H54 (cell line): ENCODE data around the gene GABBR2.

ENCODE experiments used
- DNase-seq: peaks from one replicate; pipeline ENCODE4 v3.0.0; 2011; ENCODE audit warnings: low spot score, mixed read lengths; ENCODE audit not compliant: insufficient read length
- FAIRE-seq: peaks from 3 replicates; lab custom pipeline; 2011; peaks lifted over from hg19 to GRCh38; lab: Jason Lieb, UNC
- POLR2A ChIP-seq: IDR thresholded peaks from 2 replicates; pipeline ENCODE4 v1.6.1; 2011; ENCODE audit warnings: low read depth, mild to moderate bottlenecking, low read length

GABBR2 gene

DNA sequence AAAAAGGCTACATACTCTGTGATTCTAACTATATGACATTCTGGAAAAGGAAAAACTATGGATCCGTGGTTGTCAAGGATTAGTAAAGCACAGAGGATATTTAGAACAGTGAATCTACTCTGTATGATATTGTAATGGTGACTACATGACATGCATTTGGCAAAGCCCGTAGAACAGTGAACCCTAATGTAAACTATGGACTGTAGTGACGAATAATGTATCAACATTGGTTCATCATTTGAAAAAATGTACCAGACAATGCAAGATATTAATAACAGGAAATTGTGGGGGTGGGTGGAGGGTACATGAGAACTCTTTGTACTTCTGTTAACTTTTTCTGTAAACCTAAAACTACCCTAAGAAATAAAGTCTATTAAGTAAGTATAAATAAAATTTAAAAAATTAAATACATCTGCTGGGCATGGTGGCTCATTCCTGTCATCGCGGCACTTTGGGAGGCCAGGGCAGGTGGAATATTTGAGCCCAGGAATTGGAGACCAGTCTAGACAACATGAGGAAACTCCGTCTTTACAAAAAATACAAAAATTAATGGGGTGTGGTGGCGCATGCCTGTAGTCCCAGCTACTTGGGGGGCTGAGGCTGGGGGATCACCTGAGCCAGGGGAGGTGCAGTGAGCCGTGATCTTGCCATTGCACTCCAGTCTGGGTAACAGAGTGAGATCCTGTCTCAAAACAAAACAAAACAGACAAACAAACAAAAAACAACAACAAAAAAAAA lies 351.6 kb downstream of the GABBR2 start:
- FAIRE-seq (no peak), DNase-seq (no peak)
- no peak for TF ChIP-seq POLR2A

DNA sequence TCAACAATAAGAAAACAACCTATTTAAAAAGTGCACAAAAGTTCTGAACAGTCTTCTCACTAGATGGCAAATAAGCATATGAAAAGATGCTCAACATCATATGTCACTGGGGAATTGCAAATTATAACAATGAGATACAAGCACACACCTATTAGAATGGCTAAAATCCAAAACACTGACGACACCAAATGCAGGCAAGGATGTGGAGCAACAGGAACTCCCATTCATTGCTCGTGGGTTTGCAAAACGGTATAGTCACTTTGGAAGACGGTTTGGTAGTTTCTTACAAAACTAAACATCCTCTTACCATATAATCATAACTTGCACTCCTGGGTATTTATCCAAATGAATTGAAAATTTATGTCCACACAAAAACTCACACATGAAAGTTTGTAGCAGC lies 352.4 kb downstream of the GABBR2 start:
- FAIRE-seq (no peak), DNase-seq (no peak)
- TF ChIP-seq POLR2A: no peak

DNA sequence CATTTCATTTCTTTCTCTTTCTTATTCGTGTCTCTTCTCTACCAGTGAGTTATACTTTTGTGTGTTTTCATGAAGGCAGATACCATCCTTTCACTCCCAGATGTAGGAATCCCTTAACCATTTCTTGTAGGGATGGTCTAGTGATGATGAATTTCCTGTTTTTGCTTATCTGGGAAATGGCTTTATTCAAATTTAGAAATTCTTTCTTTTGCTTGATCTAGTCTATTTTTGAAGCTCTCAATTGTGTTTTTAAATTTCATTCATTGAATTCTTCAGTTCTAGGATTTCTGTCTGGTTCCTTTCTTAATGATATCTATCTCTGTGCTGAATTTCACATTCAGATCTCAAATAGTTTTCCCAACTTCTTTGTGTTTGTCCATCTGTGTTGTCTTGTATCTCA lies 357.4 kb downstream of the GABBR2 start:
- FAIRE-seq (no peak), DNase-seq (no peak)
- TF ChIP-seq POLR2A: no peak

DNA sequence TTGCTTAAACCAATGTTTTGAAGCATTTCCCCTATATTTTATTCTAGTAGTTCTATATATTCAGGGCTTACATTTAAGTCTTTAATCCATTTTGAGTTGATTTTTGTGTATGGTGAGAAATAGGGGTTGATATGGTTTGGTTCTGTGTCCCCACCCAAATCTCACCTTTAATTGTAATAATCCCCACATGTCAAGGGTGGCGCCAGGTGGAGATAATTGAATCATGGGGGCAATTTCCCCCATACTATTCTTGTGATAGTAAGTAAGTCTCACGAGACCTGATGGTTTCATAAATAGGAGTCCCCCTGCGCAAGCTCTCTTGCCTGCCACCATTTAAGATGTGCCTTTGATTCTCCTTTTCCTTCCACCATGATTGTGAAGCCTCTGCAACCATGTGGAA lies 361.1 kb downstream of the GABBR2 start:
- FAIRE-seq (no peak), DNase-seq (no peak)

DNA sequence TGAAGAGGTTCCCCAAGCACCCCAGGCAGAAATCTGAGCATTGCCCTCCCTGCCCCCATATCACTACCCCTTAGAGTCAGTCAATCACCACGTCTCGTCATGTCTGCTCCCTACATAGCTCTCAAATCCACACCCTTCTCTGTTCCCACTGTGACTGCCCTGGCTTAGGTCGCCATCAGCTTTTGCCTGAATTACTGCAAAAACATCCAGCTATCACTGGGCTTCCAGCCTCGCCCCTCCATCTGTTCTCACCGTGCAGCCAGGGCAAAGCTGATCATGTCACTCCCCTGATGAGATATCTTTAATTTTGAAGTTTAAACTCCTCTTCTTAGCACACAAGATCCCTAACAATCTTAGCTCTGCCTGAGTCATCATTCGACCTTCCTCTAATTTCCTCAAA lies 363.7 kb downstream of the GABBR2 start:
- no peak for FAIRE-seq
- DNase-seq: no peak

More for the DNA sequence above, 361.1 kb downstream of the GABBR2 start:
- TF ChIP-seq POLR2A: no peak

DNA sequence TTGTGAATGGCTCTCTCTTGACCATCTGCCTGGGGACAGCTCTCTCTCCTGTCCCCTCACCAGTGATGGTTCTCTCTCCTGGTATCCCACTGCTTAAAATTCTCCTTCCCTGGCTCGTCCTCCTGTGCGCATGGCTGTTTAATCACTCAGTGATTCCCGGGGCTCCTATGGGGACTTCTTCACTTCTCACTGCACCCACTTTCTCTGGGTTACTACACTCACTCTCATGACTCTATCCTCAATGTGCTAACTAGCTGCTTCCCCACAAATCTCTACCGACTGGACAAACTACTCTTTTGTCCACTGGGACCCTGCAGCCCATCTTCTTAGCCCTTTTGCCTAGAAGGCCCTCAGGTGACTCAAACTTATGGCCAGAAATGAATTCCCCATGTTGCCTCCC lies 364.2 kb downstream of the GABBR2 start:
- no peak for FAIRE-seq
- no peak for TF ChIP-seq POLR2A
- no peak for DNase-seq

More for the DNA sequence above, 363.7 kb downstream of the GABBR2 start:
- no peak for TF ChIP-seq POLR2A

DNA sequence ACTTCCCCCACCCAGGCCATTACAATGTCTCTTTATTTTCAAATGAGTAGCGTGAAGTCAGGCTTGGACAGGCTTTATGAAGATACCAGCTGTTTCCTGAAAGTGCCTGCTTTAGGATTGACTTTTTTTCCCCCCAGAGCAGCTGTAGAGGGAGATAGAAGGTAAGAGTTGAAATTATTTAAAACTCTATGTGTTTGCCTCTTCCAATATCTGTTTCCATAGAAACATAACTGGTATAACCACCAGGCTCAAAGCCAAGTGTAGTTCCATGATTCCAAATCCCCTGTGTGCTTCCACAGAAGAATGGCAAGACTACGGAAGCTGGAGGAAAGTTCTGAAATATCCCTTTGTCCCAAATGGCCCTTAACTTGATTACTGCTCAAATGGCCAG lies 365.9 kb downstream of the GABBR2 start:
- FAIRE-seq (no peak), DNase-seq (no peak)
- TF ChIP-seq POLR2A: no peak

DNA sequence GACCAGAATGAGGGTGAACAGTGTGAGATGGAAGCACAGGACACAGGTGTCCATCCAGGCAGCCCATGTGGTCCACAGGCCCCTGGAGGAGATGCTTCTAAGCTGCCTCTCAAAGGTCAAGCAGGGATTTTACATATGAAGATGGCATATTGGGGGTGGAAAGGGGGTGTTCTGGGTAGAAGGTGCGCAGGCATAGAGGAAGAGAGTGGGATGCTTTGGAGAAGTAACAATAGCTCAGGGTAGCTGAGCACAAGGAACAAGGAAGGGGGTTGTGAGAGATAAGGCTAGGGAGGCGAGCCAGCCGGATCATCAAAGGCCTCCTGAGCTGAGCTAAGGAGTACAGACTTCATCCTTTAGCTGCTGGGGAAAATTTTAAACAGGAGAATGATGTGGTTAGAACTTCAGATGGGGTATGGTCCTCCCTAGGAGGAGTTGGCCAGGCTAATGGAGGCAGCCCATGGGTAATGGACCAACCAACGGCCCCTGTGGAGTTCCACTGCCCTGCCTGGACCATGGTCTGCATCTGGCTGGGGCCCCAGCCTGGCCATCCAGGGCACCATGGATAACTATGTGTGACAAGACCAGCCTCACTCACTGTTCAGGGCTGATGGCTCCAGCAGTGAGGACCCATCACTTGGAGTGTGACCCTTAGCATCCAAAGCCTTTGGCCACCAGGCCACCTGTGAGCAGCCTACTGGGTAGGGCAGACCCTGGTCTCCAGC lies 366.5 kb downstream of the GABBR2 start:
- no peak for FAIRE-seq
- no peak for TF ChIP-seq POLR2A
- no peak for DNase-seq

DNA sequence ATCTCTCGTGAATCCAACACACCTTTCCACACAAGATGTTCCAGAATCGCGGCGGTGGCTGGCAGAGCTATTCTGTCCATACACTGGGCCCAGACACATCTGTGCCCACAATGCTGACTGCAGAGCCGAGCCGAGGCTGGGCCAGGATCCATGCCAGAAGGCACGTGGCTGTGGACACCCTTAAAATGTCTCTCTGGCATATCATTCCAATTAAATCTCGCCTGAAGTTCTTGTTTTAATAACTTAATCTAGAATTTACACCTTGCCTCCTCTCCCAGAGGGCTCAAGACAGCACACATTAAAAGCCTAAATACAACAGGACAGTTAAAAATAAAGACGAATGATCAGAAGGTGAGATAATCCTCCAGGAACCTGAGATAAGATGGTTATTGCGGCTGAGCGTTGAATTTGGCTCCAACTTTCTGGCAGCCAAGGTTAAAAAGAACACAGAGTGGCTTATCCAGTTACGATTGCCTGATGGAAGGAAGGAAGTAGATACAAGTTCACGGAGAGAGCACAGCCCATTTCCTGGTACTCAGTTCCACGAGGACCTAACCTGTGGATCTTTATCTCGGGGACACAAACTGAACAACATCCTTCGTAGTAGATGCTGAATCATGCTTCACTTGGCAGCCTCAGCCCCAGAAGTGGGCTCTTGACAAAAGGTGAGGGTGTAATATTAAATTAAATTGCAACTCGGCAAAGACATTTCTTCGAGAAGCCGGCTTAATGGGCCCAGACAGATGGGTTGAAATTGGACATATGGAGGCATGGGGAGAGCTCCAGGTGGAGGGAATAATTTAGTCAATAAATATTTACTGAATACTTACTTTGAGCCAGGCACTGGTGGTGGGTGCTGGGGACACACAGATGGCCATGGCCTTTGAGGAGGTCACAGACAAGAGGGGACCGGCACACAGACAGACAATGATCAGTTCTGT lies 367.3 kb downstream of the GABBR2 start:
- FAIRE-seq: no peak
- DNase-seq: no peak
- no peak for TF ChIP-seq POLR2A

DNA sequence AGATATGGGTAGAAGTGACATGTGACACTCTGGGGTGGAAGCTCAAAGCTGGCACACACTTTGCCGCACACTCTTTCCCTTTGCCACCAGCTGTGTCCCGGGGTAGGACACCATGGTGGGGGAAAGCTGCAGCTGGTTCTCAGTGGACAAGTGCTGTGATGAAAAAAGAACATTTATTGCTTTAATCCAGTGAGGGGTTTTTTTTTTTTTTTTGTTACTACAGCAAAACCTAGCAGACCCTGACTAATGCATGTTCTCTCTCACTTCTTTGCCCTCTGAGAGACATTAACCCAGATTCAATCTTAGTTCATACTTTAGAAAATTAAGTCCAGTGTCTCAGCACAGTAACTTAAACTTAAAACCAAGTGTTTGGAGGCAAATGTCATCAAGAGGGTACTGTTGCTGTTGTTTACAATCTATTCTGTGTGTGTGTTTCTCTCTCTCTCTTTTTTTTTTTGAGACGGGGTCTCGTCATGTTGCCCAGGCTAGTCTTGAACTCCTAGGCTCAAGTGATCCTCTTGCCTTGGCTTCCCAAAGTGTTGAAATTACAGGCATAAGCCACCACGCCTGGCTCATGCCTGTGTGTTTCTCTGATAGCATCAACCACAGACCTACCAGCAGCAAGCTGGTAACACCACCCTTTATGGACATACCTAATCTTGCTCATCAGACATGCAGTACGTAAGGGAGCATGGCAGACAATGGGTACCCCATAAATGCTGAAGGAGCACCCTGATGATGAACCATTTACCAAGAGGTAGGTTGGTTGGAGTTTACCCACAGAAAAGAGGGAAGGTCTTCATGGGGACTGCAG lies 368.5 kb downstream of the GABBR2 start:
- no peak for TF ChIP-seq POLR2A
- FAIRE-seq (no peak), DNase-seq (no peak)

DNA sequence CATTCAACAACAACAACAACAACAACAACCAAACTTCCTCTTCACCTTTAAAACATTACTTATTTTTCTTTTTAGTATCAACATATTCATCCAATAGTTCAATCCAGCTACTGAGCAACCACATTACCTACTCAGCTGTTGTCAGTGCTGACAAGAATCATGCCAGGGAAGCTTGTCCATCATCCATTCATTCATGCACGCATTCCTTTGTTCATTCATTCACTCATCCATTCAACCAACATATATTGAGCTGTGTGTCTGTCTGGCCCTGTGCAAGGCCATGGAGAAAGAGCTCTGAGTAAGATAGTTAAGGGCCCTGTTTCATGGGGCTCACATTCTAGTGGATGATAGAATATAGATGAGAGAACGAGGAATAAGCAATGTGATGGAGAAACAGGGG lies 373.1 kb downstream of the GABBR2 start:
- no peak for DNase-seq
- TF ChIP-seq POLR2A: no peak
- no peak for FAIRE-seq

DNA sequence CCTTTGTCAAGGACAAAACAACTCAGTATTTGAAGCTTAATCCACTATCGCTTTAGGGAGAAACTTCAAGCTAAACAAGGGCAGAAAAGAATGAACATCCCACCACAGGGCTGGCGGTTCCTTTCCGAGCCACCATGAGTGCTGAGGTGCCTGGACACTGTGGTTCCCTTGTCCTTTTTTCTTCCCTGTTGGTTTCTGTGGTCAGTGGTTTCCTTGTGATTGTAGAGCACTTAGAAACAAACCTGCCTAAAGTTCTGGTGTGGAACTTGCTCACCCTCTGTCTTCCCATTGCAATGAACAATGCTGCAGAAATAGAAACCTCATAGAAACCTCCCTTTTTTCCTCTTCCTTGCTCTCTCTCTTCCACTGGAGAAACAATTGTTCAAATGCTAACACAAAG lies 373.9 kb downstream of the GABBR2 start:
- DNase-seq: no peak
- TF ChIP-seq POLR2A: no peak
- FAIRE-seq: no peak
